Measurements from ENCODE around the gene GPN1.

GPN1 gene

DNA sequence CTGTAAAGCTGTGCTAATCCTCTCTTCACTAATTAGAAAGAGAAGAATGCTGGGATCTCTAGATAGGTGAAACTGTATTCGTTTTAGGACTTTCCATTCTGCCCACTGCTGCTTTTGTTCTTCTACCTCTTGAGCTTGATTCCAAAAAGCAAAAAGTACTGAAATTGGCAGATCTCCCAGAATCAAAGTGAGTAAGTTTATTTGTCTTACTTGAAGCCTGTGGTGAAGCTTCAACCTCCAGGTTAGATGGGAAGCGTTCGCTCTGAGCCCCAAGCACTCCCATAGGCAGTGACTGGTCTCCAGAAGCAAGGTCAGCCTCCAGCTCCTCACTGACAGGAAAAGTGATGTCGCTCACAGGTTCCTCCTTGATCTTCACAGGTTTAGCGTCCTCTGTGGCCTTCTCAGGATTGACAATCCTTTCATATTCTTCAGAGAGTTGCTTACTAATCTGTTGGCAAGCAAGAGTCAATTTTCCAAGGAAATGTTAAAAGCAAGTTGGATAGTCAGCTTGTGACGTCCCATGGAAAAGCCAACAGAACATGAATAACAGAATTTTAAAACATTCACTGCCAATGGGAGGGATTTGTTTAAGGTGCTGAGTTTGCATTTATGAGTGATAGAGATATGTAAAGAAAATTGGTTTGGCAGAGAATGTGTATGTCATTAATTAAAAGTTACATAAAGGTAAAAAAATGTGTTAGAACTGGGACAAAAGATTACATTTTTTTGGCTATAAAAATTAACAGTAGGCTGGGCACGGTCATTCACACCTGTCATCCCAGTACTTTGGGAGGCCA is 26.5 kb downstream of the GPN1 start:
- TF ChIP-seq CTCF (IDR thresholded peaks at IDR 0.05), result no peak

- TF ChIP-seq CTCF (IDR thresholded peaks at IDR 0.05), result no peak
Measured at GRCh38 chr2:27661371-27661770, 32.5 kb downstream of the GPN1 start.

DNA sequence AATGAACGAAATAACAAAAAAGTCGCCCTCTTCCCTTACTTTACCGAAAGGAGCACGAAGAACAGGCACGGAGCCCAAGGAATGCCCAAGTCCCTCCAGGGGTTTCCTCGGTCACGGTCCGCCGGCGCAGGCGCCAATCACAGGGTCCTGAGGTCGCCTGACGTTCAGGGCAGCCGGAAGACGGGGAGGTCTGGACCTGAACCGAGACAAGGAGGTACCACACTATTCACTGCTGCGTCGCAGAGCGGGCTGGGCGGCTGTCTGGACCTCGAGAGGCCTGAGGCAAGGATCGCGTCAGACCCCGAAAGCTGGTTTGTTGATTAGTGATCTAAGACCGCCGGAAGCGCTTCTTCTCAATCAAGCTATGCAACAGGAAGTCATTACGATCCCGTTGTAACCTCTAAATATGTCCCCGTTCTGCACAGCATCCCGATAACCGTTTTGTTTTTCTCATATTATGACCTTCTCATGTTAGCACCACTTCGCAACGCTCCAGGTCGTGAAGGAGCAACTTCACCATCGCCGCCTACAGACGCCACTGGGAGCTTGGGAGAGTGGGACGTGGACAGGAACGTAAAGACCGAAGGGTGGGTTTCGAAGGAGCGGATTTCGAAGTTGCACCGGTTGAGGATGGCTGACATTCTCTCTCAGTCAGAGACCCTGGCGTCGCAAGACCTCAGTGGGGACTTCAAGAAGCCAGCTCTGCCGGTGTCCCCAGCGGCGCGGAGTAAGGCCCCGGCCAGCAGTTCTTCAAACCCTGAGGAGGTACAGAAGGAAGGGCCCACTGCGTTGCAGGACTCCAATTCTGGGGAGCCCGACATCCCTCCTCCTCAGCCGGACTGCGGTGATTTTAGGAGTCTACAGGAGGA is 34.7 kb downstream of the GPN1 start, which contains the start of the genes SLC4A1AP and SUPT7L:
TSS of gene SLC4A1AP (plus strand) at position 605 of the 869 bp plus-strand sequence. CDS start at position 631, 26 bp downstream.
TSS of gene SUPT7L (minus strand) at position 330 of the 869 bp plus-strand sequence. CDS start 1,422 bp downstream, outside the sequence.
- no peak for TF ChIP-seq CTCF (IDR thresholded peaks at IDR 0.05)

DNA sequence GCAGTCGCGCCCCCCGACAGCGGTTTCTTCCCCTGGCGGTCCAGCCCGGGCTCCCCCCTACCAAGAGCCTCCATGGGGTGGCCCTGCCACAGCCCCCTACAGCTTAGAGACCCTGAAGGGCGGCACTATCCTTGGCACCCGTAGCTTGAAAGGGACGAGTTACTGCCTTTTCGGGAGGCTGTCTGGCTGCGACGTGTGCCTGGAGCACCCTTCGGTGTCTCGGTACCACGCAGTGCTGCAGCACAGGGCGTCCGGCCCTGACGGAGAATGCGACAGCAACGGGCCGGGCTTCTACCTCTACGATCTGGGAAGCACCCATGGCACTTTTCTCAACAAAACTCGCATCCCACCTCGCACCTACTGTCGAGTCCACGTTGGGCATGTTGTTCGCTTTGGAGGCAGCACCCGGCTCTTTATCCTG is 35.3 kb downstream of the GPN1 start:
- no peak for TF ChIP-seq CTCF (IDR thresholded peaks at IDR 0.05)

DNA sequence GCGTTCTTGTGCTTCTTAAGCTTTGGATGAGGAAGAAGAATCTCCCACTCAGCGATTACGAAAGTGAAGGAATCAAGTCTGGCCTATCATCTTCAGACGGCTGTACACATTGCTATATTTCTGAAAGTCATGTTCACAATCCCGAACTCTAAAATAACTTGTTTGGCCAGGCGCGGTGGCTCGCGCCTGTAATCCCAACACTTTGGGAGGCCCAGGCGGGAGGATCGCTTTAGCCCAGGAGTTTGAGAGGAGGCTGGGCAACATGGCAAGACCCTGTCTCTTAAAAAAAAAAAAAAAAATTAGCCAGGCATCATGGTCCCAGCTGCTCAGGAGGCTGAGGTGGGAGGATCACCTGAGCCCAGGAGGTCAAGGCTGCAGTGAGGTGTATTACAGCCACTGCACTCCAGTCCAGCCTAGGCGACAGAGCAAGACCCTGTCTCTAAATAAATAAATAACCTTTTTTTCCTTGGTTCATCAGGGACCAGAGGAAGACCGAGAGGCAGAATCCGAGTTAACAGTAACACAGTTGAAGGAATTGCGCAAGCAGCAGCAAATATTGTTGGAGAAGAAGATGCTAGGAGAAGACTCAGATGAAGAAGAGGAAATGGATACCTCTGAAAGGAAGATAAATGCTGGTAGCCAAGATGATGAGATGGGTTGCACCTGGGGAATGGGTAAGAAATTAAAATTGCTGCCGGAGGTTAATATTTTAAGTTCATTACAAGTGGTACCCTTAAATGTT is 35.9 kb downstream of the GPN1 start:
- TF ChIP-seq CTCF (IDR thresholded peaks at IDR 0.05), result no peak

DNA sequence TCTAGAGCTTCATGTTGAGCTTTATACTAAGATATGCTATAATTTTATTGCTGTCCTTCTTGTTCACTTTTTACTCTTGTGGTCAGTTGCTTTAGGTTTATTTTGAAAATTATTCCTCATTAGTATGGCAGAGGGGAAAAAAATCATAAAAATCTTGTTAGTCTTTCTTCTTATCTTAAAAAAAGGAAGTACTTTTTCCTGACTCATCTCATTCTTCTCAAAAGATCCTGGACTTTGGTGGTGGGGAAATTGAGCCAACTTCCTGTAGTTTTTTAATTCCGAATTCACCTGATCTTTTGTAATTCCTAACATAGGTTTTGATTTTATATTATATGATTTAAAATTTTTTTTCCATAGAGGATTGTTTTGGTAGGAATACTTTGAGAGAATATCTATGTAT is 38.6 kb downstream of the GPN1 start:
- no peak for TF ChIP-seq CTCF (IDR thresholded peaks at IDR 0.05)

- TF ChIP-seq CTCF (IDR thresholded peaks at IDR 0.05), result no peak
Measured at GRCh38 chr2:27671235-27671634, 42.4 kb downstream of the GPN1 start.

Measured in LNCAP (cell line).